ENCODE data around the gene SMYD3. TPM values are rescaled to one million over a fixed set of nuclear protein-coding genes. Genes with fewer than 3 reads are reported as not detected.

The SMYD3 gene
- polyA plus RNA-seq, 1 donor from 2014 or later: 48.6 TPM

GRCh38 chr1:245996811-245997210 is 510.3 kb downstream of the SMYD3 start:
- H3K9ac ChIP-seq (ENCODE audit: low read length): no peak overlapping the region
- no peaks in the 10 kb centered on the region for H3K27me3 ChIP-seq (ENCODE audit: insufficient read depth, low read depth, low read length)
- H3K9me2 ChIP-seq (ENCODE audit: insufficient read depth, low read length): no peaks in the 10 kb centered on the region
- no peak overlapping the region for H3K27ac ChIP-seq (ENCODE audit: low read length)
- no peaks in the 10 kb centered on the region for H3K79me2 ChIP-seq (replicated peaks; ENCODE audit: insufficient read depth, low read length)
- no peak overlapping the region for H2AFZ ChIP-seq (ENCODE audit: low read depth, low read length)
- H3K4me2 ChIP-seq (ENCODE audit: low read length): no peak overlapping the region
- H3F3A ChIP-seq (ENCODE audit: insufficient read depth, low read length, poor library complexity, severe bottlenecking): no peaks in the 10 kb centered on the region
- no peaks in the 10 kb centered on the region for H3K9me3 ChIP-seq (ENCODE audit: low read length)
- H4K20me1 ChIP-seq (ENCODE audit: insufficient read depth): no peaks in the 10 kb centered on the region
- TF ChIP-seq EZH2 (IDR thresholded peaks at IDR 0.05; ENCODE audit: borderline replicate concordance, insufficient read depth, low read length, poor library complexity, severe bottlenecking): no peak
- TF ChIP-seq SMC3 (conservative IDR thresholded peaks at IDR 0.05; ENCODE audit: poor library complexity): no peak
- TF ChIP-seq, protein P1, sequence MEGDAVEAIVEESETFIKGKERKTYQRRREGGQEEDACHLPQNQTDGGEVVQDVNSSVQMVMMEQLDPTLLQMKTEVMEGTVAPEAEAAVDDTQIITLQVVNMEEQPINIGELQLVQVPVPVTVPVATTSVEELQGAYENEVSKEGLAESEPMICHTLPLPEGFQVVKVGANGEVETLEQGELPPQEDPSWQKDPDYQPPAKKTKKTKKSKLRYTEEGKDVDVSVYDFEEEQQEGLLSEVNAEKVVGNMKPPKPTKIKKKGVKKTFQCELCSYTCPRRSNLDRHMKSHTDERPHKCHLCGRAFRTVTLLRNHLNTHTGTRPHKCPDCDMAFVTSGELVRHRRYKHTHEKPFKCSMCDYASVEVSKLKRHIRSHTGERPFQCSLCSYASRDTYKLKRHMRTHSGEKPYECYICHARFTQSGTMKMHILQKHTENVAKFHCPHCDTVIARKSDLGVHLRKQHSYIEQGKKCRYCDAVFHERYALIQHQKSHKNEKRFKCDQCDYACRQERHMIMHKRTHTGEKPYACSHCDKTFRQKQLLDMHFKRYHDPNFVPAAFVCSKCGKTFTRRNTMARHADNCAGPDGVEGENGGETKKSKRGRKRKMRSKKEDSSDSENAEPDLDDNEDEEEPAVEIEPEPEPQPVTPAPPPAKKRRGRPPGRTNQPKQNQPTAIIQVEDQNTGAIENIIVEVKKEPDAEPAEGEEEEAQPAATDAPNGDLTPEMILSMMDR (IDR thresholded peaks at IDR 0.05; ENCODE audit: poor library complexity, severe bottlenecking): no peak
- no peak for TF ChIP-seq TAF1 (IDR thresholded peaks at IDR 0.05; ENCODE audit: low read depth)
- TF ChIP-seq, protein P2, sequence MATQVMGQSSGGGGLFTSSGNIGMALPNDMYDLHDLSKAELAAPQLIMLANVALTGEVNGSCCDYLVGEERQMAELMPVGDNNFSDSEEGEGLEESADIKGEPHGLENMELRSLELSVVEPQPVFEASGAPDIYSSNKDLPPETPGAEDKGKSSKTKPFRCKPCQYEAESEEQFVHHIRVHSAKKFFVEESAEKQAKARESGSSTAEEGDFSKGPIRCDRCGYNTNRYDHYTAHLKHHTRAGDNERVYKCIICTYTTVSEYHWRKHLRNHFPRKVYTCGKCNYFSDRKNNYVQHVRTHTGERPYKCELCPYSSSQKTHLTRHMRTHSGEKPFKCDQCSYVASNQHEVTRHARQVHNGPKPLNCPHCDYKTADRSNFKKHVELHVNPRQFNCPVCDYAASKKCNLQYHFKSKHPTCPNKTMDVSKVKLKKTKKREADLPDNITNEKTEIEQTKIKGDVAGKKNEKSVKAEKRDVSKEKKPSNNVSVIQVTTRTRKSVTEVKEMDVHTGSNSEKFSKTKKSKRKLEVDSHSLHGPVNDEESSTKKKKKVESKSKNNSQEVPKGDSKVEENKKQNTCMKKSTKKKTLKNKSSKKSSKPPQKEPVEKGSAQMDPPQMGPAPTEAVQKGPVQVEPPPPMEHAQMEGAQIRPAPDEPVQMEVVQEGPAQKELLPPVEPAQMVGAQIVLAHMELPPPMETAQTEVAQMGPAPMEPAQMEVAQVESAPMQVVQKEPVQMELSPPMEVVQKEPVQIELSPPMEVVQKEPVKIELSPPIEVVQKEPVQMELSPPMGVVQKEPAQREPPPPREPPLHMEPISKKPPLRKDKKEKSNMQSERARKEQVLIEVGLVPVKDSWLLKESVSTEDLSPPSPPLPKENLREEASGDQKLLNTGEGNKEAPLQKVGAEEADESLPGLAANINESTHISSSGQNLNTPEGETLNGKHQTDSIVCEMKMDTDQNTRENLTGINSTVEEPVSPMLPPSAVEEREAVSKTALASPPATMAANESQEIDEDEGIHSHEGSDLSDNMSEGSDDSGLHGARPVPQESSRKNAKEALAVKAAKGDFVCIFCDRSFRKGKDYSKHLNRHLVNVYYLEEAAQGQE (IDR thresholded peaks at IDR 0.05; ENCODE audit: borderline replicate concordance): no peak
- no peak for TF ChIP-seq MXI1 (conservative IDR thresholded peaks at IDR 0.05; ENCODE audit: poor library complexity, severe bottlenecking)
- TF ChIP-seq EP300 (conservative IDR thresholded peaks at IDR 0.05; ENCODE audit: poor library complexity, severe bottlenecking): no peak
- TF ChIP-seq RAD21 (conservative IDR thresholded peaks at IDR 0.05): no peak
- no peak for TF ChIP-seq POLR2AphosphoS5 (IDR thresholded peaks at IDR 0.05)
- no peak overlapping the region for H3K4me3 ChIP-seq (ENCODE audit: low read length)
- H3K36me3 ChIP-seq (ENCODE audit: insufficient read depth, low read length): no peaks in the 10 kb centered on the region

- H3K79me2 ChIP-seq (replicated peaks; ENCODE audit: insufficient read depth, low read length): no peaks in the 10 kb centered on the region
- TF ChIP-seq EP300 (conservative IDR thresholded peaks at IDR 0.05; ENCODE audit: poor library complexity, severe bottlenecking) (no peak), SMC3 (conservative IDR thresholded peaks at IDR 0.05; ENCODE audit: poor library complexity) (no peak), RAD21 (conservative IDR thresholded peaks at IDR 0.05) (no peak), POLR2AphosphoS5 (IDR thresholded peaks at IDR 0.05) (no peak), MXI1 (conservative IDR thresholded peaks at IDR 0.05; ENCODE audit: poor library complexity, severe bottlenecking) (no peak), TAF1 (IDR thresholded peaks at IDR 0.05; ENCODE audit: low read depth) (no peak), EZH2 (IDR thresholded peaks at IDR 0.05; ENCODE audit: borderline replicate concordance, insufficient read depth, low read length, poor library complexity, severe bottlenecking) (no peak)
- TF ChIP-seq, protein P2 (IDR thresholded peaks at IDR 0.05; ENCODE audit: borderline replicate concordance): no peak
- TF ChIP-seq, protein P1 (IDR thresholded peaks at IDR 0.05; ENCODE audit: poor library complexity, severe bottlenecking): no peak
- H3K9me2 ChIP-seq (ENCODE audit: insufficient read depth, low read length): no peaks in the 10 kb centered on the region
- no peak overlapping the region for H2AFZ ChIP-seq (ENCODE audit: low read depth, low read length)
- no peaks in the 10 kb centered on the region for H3F3A ChIP-seq (ENCODE audit: insufficient read depth, low read length, poor library complexity, severe bottlenecking)
- H3K4me3 ChIP-seq (ENCODE audit: low read length): no peak overlapping the region
- no peak overlapping the region for H3K9ac ChIP-seq (ENCODE audit: low read length)
- H3K27ac ChIP-seq (ENCODE audit: low read length): no peak overlapping the region
- H4K20me1 ChIP-seq (ENCODE audit: insufficient read depth): no peaks in the 10 kb centered on the region
- no peaks in the 10 kb centered on the region for H3K9me3 ChIP-seq (ENCODE audit: low read length)
- no peaks in the 10 kb centered on the region for H3K36me3 ChIP-seq (ENCODE audit: insufficient read depth, low read length)
- no peak overlapping the region for H3K4me2 ChIP-seq (ENCODE audit: low read length)
- H3K27me3 ChIP-seq (ENCODE audit: insufficient read depth, low read depth, low read length): no peaks in the 10 kb centered on the region
Measured at GRCh38 chr1:245995474-245995873, 511.6 kb downstream of the SMYD3 start.

All from neural cell (in vitro differentiated cells).